ENCODE measurements around the gene EML6. TPM values are rescaled to one million over a fixed set of nuclear protein-coding genes. Genes with fewer than 3 reads are reported as not detected.

Gene EML6
- total RNA-seq, 1 donor from 2014 or later, result 1.1 TPM

GRCh38 chr2:54912893-54913292, 189.4 kb downstream of the EML6 start:
- TF ChIP-seq CTCF (IDR thresholded peaks at IDR 0.05), result no peak
- peaks cover 2% of the 10 kb centered on the region for H3K4me1 Mint-ChIP-seq (ENCODE audit: unreplicated experiment)

GRCh38 chr2:54914637-54915036, 191.2 kb downstream of the EML6 start:
- Mint-ChIP-seq H3K36me3 (ENCODE audit: unreplicated experiment) (no peaks in the 10 kb centered on the region), H3K27me3 (ENCODE audit: unreplicated experiment) (peaks cover 3% of the 10 kb centered on the region), H3K4me1 (ENCODE audit: unreplicated experiment) (no peaks in the 10 kb centered on the region), H3K9me3 (ENCODE audit: unreplicated experiment) (peaks cover 9% of the 10 kb centered on the region), H3K27ac (ENCODE audit: unreplicated experiment) (no peak overlapping the region), H3K4me3 (ENCODE audit: unreplicated experiment) (no peak overlapping the region)
- no peak for DNase-seq (ENCODE audit: extremely low spot score, unreplicated experiment)
- TF ChIP-seq CTCF (IDR thresholded peaks at IDR 0.05), result no peak

More at GRCh38 chr2:54912893-54913292, 189.4 kb downstream of the EML6 start:
- H3K4me3 Mint-ChIP-seq (ENCODE audit: unreplicated experiment), result no peak overlapping the region
- no peak for DNase-seq (ENCODE audit: extremely low spot score, unreplicated experiment)
- no peaks in the 10 kb centered on the region for H3K36me3 Mint-ChIP-seq (ENCODE audit: unreplicated experiment)
- H3K27me3 Mint-ChIP-seq (ENCODE audit: unreplicated experiment), result no peaks in the 10 kb centered on the region
- peaks cover 9% of the 10 kb centered on the region for H3K9me3 Mint-ChIP-seq (ENCODE audit: unreplicated experiment)
- no peak overlapping the region for H3K27ac Mint-ChIP-seq (ENCODE audit: unreplicated experiment)

- Mint-ChIP-seq H3K36me3 (ENCODE audit: unreplicated experiment) (peaks cover 2% of the 10 kb centered on the region), H3K4me3 (ENCODE audit: unreplicated experiment) (no peak overlapping the region), H3K9me3 (ENCODE audit: unreplicated experiment) (peaks cover 13% of the 10 kb centered on the region), H3K4me1 (ENCODE audit: unreplicated experiment) (no peaks in the 10 kb centered on the region), H3K27me3 (ENCODE audit: unreplicated experiment) (peaks cover 3% of the 10 kb centered on the region), H3K27ac (ENCODE audit: unreplicated experiment) (no peak overlapping the region)
- TF ChIP-seq CTCF (IDR thresholded peaks at IDR 0.05), result no peak
- DNase-seq (ENCODE audit: extremely low spot score, unreplicated experiment), result no peak
Observed at GRCh38 chr2:54915101-54915500, 191.6 kb downstream of the EML6 start.

- DNase-seq (ENCODE audit: extremely low spot score, unreplicated experiment), result no peak
- Mint-ChIP-seq H3K9me3 (ENCODE audit: unreplicated experiment) (peaks cover 26% of the 10 kb centered on the region), H3K4me3 (ENCODE audit: unreplicated experiment) (no peak overlapping the region), H3K36me3 (ENCODE audit: unreplicated experiment) (peaks cover 9% of the 10 kb centered on the region), H3K27ac (ENCODE audit: unreplicated experiment) (no peak overlapping the region), H3K27me3 (ENCODE audit: unreplicated experiment) (peaks cover 3% of the 10 kb centered on the region), H3K4me1 (ENCODE audit: unreplicated experiment) (no peaks in the 10 kb centered on the region)
- TF ChIP-seq CTCF (IDR thresholded peaks at IDR 0.05), result no peak
Observed at GRCh38 chr2:54916637-54917036, 193.2 kb downstream of the EML6 start.

- TF ChIP-seq CTCF (IDR thresholded peaks at IDR 0.05), result no peak
- peaks cover 20% of the 10 kb centered on the region for H3K9me3 Mint-ChIP-seq (ENCODE audit: unreplicated experiment)
- peaks cover 3% of the 10 kb centered on the region for H3K27me3 Mint-ChIP-seq (ENCODE audit: unreplicated experiment)
- H3K4me1 Mint-ChIP-seq (ENCODE audit: unreplicated experiment), result no peaks in the 10 kb centered on the region
- no peak for DNase-seq (ENCODE audit: extremely low spot score, unreplicated experiment)
- peaks cover 9% of the 10 kb centered on the region for H3K36me3 Mint-ChIP-seq (ENCODE audit: unreplicated experiment)
- no peak overlapping the region for H3K4me3 Mint-ChIP-seq (ENCODE audit: unreplicated experiment)
- no peak overlapping the region for H3K27ac Mint-ChIP-seq (ENCODE audit: unreplicated experiment)
Observed at GRCh38 chr2:54918647-54919280, 195.3 kb downstream of the EML6 start.
